Ascending aorta (tissue), 2 donors: ENCODE data around the gene IDH3B. TPM values are rescaled to one million over a fixed set of nuclear protein-coding genes. Genes with fewer than 3 reads are reported as not detected.

Experiments
- DNase-seq, 2 donors: peaks; one replicate each; pipeline ENCODE4 v3.0.0-alpha.2; 2019; ENCODE audit warnings: low spot score in 2 of 2
- H3K27ac ChIP-seq, 2 donors: fragments of 200-600 bp; sonication (generic); one replicate each; pipeline ENCODE4 v1.5.1; 2016 to 2017; ENCODE audit warnings: mild to moderate bottlenecking in 1 of 2
- H3K27me3 ChIP-seq: fragments of 200-600 bp; sonication (generic); one replicate; pipeline ENCODE4 v1.5.1; 2017
- H3K36me3 ChIP-seq, 2 donors: fragments of 200-600 bp; sonication (generic); one replicate each; pipeline ENCODE4 v1.5.1; 2016
- H3K4me1 ChIP-seq, 2 donors: fragments of 200-600 bp; sonication (generic); one replicate each; pipeline ENCODE4 v1.5.1; 2016 to 2017; ENCODE audit warnings: mild to moderate bottlenecking in 1 of 2
- H3K4me3 ChIP-seq, 2 donors: fragments of 200-600 bp; sonication (generic); one replicate each; pipeline ENCODE4 v1.5.1; 2016 to 2017; ENCODE audit warnings: mild to moderate bottlenecking in 1 of 2
- H3K9me3 ChIP-seq, 2 donors: fragments of 200-600 bp; sonication (generic); one replicate each; pipeline ENCODE4 v1.5.1; 2016
- CTCF ChIP-seq, 3 experiments: fragments of 200-600 bp in 2 of 3; fragments of 450-650 bp in 1 of 3; sonication (generic) in 2 of 3; IDR thresholded peaks; one replicate each; pipeline ENCODE4 v1.5.1; 2016 to 2019; ENCODE audit warnings: antibody characterized with exemption in 3 of 3, mild to moderate bottlenecking in 1 of 3, moderate library complexity in 1 of 3
- intact Hi-C: fragments of 100-400 bp; cut with DNase I; formaldehyde crosslinking; loops from one replicate; pipeline ENCODE4 v1.15.1; 2023
- total RNA-seq: library from RNA; depleted of rRNA; stranded (reverse); fragments of >200 nt; gene quantifications from one replicate; pipeline ENCODE4 v1.1.0, GENCODE V29; 2016

IDH3B gene
- total RNA-seq, 1 donor from 2014 or later = 24.9 TPM

DNA sequence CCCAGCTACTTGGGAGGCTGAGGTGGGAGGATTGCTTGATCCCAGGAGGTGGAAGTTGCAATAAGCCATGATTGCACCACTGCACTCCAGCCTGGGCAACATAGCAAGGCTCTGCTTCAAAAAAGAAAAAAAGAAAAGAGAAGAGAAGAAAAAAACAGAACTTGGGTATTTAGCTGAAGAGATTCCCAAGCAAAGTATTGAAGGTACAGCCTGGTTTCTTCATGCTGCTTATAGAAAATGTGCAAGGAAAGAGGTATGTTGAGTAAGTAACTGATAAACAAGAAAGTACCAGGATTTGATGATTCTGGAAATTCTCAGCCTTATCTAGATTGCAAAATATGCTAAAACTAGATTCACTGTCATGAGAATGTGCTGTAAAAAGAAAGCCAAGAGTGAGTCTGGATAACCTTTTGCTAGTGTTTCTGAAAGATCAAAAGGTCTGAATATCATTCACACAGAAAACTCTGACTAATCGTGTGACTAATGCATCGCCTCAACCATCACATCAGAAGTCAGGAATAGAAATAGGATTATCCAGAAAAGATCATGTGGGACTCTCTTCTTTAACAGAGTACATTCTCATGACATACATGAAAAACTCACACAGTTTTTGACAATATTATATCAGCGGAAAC, 43.9 kb downstream of the IDH3B start:
- intact Hi-C loops = no loop called here
- H3K36me3 ChIP-seq = no peaks in the 10 kb centered on the region
- H3K27me3 ChIP-seq = no peaks in the 10 kb centered on the region
- H3K4me3 ChIP-seq = no peak overlapping the region
- TF ChIP-seq CTCF (IDR thresholded peaks at IDR 0.05) = no peak
- H3K4me1 ChIP-seq = no peaks in the 10 kb centered on the region
- H3K9me3 ChIP-seq = no peaks in the 10 kb centered on the region
- no peak for DNase-seq
- no peak overlapping the region for H3K27ac ChIP-seq

- Histone ChIP-seq H3K4me3 (no peak overlapping the region), H3K4me1 (no peaks in the 10 kb centered on the region), H3K36me3 (no peaks in the 10 kb centered on the region), H3K27me3 (no peaks in the 10 kb centered on the region), H3K27ac (no peak overlapping the region), H3K9me3 (no peaks in the 10 kb centered on the region)
- intact Hi-C loops = no loop called here
- DNase-seq = no peak
- no peak for TF ChIP-seq CTCF (IDR thresholded peaks at IDR 0.05)
Observed at GRCh38 chr20:2619337-2619736, 44.7 kb downstream of the IDH3B start.

DNA sequence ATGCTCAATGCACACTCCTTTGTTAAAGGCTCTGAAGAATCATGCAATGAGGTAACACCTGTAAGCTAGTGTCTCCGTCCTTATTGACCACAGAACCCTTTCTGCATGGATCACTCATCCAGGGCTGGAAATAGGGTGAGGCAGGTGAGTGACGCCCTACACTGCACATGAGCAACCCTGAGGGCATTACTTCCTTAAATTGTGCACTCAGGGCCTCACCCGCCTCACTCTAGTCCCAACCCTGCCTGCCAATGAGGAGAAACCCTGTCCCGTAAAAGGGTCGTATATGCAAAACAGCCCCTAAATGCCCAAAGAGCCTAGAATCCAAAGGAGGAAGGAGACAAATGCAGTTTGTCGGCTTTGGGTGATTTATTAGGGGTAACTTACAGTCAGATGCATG, 45.2 kb downstream of the IDH3B start:
- DNase-seq = no peak
- Histone ChIP-seq H3K4me1 (no peaks in the 10 kb centered on the region), H3K36me3 (no peaks in the 10 kb centered on the region), H3K27me3 (no peaks in the 10 kb centered on the region), H3K9me3 (no peaks in the 10 kb centered on the region), H3K4me3 (no peak overlapping the region), H3K27ac (no peak overlapping the region)
- no peak for TF ChIP-seq CTCF (IDR thresholded peaks at IDR 0.05)
- intact Hi-C loops = no loop called here

DNA sequence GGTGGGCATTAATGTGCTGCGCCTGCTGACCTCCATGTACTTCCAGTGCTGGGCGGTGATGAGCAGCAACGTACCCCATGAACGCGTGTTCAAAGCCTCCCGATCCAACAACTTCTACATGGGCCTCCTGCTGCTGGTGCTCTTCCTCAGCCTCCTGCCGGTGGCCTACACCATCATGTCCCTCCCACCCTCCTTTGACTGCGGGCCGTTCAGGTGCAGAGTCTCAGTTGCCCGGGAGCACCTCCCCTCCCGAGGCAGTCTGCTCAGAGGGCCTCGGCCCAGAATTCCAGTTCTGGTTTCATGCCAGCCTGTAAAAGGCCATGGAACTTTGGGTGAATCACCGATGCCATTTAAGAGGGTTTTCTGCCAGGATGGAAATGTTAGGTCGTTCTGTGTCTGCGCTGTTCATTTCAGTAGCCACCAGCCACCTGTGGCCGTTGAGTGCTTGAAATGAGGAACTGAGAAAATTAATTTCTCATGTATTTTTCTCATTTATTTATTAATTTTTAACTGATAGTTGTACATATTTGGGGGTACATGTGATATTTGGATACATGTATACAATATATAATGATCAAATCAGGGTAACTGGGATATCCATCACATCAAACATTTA, 46.8 kb downstream of the IDH3B start:
- no peak for DNase-seq
- Histone ChIP-seq H3K36me3 (no peaks in the 10 kb centered on the region), H3K27me3 (no peaks in the 10 kb centered on the region), H3K9me3 (no peaks in the 10 kb centered on the region), H3K27ac (no peak overlapping the region), H3K4me3 (no peak overlapping the region), H3K4me1 (no peaks in the 10 kb centered on the region)
- intact Hi-C loops = no loop called here
- TF ChIP-seq CTCF (IDR thresholded peaks at IDR 0.05) = no peak

- H3K27ac ChIP-seq = no peak overlapping the region
- no peaks in the 10 kb centered on the region for H3K36me3 ChIP-seq
- no peaks in the 10 kb centered on the region for H3K4me1 ChIP-seq
- no peak overlapping the region for H3K4me3 ChIP-seq
- no peak for DNase-seq
- H3K27me3 ChIP-seq = no peaks in the 10 kb centered on the region
- no peak for TF ChIP-seq CTCF (IDR thresholded peaks at IDR 0.05)
- intact Hi-C loops = no loop called here
- H3K9me3 ChIP-seq = no peaks in the 10 kb centered on the region
Observed at GRCh38 chr20:2616634-2617033, 47.4 kb downstream of the IDH3B start.
